ENCODE data around the gene PHETA2. TPM values are rescaled to one million over a fixed set of nuclear protein-coding genes. Genes with fewer than 3 reads are reported as not detected.
A peak's percentile ranks its signal among the peaks of the same experiment; 100 is the strongest.
"Not testable (repeated sequence)": the region's sequence is repeated elsewhere in the genome, so short reads cannot be mapped to it uniquely, and the experiment has no call there.

Gene PHETA2
- total RNA-seq, 1 experiment from 2014 or later = 5.1 TPM

- DNase-seq (ENCODE audit: low spot score) = no peak
These were observed 4.1 kb upstream of the PHETA2 start for GRCh38 chr22:42069801-42070516.

DNA sequence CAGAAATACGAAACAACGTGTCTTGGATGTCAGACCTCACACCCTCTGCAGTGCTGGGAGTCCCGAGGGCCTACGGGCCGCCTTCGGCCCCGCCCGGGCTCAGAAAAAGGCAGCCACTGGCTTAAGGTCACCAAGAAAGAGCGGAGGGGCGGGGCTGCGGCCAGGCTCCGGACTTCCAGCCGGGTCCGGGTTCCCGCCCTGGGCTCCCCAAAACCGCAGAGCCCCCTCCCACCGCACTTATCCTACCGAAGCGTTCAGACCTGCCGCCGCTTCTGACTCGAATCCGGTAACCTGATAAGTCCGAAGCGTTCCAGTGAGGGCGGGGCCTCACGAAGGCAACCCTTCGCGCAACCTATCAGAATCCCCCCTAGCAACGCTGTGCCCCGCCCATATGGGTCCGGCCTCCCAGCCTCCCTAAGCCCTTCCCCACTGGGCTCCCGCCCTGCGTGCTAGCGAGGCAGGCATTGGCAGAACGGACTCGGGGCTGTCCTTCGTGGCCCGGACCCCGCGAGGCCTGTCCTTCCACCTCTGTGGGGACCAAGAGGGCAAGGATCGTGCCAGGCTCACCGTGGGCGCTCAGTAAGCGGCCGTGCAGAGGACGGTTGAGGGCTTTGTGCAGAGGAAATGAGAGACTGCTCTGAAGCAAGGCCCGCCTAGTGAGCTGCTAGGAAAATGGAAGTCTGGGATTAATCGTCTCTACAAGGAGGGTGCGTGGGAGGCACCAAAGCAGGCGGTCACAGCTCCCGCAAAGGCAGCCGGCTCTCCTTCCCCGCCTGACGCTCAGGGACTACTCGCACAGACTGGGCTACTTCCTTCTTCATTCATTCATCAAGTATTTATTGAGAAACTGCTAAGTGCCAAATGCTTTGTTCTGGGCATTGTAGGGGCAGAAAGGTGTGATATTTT, 3.3 kb upstream of the PHETA2 start, which contains the start of gene NAGA:
Gene NAGA, minus strand, starts transcription at position 296 of the 906 bp plus-strand sequence. CDS start 515 bp downstream, outside the sequence.
- DNase-seq (ENCODE audit: low spot score) = peak; percentile 92

DNA sequence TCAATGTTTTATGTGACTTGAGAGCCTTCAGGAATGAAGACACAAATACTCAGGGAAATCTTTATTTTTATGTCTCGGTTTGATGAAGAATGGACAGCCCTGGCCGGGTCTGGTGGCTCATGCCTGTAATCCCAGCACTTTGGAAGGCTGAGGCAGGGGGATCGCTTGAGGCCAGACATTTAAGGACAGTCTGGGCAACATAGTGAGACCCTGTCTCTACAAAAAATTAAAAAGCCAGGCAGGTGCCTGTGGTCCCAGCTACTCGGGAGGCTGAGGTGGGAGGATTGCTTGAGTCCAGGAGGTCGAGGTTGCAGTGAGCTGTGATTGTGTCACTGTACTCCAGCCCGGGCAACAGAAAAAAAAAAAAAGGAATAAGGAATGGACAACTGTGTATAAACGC, 2.5 kb upstream of the PHETA2 start:
- not testable (repeated sequence) for DNase-seq (ENCODE audit: low spot score)

- peak; percentile 14 for DNase-seq (ENCODE audit: low spot score)
These were observed 1.3 kb upstream of the PHETA2 start for GRCh38 chr22:42072606-42073330.

DNA sequence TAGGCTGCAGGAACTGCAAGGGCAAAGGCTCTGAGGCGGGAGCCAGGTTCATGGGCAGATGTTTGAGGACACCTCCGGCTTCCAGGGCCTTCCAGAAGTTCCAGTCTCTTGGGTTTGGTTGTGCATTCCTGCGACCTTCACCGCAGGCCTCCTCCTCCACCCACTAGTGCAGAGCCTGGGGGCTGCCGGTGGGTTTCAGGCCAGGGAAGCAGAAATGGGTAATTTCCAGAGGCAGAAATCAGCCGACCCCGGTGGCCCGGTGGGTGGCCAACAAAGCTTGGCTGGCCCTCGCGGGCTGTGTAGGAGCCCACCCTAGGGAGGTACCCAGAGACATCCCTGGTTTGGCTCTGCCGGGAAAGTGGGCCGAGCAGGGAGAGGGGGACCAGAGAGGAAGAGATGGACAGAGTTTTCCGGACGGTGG, 417 bp upstream of the PHETA2 start:
- DNase-seq (ENCODE audit: low spot score) = no peak

DNA sequence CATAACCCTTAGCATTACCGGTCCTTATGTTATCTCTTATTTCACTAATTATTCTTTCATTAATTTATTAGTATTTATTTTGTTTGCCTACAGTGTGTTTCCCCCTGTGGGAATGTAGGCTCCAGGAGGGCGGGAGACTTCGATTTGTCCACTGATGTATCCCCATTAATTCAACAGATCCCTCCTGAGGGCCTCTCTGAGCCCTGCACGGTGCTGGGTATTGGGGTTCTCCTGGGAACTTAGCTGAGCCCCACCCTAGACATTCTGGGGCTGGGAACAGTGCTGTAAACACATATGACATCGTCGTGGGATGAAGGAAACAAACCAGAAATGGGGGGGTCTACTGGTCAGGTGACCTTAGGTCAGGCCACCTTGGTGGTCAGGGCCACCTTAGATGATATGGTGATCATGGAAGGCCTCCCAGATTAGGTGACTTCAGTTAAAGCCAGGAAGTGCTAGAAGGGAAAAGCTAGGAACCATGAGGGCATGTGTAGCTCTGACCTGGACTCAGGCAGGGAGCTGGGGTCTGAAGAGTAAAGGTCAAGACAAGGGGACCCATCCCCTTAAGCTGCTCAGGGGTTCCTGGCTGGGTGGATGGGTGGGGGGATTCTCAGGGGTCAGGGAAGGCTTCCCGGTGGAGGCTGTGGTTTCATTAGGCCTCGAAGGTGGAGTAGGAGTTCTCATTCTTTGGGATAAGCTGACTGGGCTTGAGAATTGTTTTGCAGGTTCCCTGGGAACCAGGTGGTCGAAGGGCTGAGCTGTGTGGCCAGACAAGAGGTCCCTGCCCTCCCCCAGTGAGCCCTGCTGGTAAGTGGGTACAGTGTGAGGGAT, 1.0 kb downstream of the PHETA2 start:
- no peak for DNase-seq (ENCODE audit: low spot score)

GRCh38 chr22:42076764-42077485, 2.9 kb downstream of the PHETA2 start:
- no peak for DNase-seq (ENCODE audit: low spot score)

DNA sequence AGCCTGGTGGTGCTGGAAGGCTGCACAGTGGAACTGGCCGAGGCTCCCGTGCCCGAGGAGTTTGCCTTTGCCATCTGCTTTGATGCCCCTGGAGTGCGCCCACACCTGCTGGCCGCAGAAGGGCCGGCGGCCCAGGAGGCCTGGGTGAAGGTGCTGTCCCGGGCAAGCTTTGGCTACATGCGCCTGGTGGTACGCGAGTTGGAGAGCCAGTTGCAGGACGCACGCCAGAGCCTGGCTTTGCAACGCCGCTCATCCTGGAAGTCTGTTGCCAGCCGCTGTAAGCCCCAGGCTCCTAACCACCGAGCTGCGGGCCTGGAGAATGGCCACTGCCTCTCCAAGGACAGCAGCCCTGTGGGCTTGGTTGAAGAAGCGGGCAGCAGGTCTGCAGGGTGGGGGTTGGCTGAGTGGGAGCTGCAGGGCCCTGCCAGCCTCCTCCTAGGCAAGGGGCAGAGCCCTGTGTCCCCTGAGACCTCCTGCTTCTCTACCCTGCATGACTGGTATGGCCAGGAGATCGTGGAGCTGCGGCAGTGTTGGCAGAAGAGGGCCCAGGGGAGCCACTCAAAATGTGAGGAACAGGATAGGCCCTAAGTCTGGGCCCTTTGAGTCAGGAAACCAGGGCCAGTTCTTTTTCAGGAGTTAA, 3.6 kb downstream of the PHETA2 start:
- no peak for DNase-seq (ENCODE audit: low spot score)

DNA sequence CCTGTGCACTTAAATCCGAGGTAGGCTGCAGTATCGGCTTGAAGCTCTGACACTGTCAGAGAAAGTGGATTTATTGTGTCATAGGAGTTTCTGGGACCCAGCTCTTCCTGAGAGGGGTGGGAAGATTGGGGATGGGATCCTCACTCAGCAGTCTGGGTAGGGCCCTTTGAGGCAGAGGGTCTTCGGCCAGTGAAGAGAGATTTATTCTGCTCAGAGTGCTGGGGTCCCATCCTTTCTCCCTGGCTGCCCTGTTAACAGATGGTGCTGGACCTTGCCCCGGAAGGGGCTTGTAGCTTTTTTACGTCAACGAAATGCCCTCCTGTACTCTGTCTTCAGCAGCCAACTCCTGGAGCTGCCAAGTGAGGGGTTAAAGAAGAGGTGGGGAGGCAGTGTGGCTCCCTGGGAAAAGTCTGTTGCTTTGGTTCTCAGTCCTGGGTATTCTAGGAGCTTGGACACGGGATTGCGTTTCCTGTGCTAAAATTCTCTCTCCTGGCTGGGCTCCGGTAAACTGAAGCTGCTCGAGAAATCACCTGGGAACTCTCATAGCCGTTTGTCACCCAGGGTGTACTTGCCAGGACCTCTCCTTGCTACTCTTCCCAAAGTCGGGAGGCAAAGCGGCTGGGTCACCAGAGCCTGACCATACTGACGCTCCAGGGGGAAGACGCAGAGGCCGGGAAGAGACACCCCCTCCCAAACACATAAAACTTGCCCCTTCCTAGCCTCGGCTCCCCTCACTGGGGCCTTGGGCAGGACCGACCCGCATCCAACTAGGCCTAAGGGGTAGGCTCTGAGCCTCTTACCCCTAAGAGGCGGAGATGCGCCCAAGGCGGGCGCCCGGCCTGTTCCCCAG, 4.6 kb downstream of the PHETA2 start:
- no peak for DNase-seq (ENCODE audit: low spot score)

- peak; percentile 93 for DNase-seq (ENCODE audit: low spot score)
These were observed 5.5 kb downstream of the PHETA2 start, which contains the start of gene SMDT1 for GRCh38 chr22:42079319-42080251. Gene SMDT1, plus strand, starts transcription at chr22:42079700. Its CDS starts 69 bp downstream, at chr22:42079769.

GRCh38 chr22:42080287-42080686, 6.2 kb downstream of the PHETA2 start:
- peak; percentile 39 for DNase-seq (ENCODE audit: low spot score)

DNA sequence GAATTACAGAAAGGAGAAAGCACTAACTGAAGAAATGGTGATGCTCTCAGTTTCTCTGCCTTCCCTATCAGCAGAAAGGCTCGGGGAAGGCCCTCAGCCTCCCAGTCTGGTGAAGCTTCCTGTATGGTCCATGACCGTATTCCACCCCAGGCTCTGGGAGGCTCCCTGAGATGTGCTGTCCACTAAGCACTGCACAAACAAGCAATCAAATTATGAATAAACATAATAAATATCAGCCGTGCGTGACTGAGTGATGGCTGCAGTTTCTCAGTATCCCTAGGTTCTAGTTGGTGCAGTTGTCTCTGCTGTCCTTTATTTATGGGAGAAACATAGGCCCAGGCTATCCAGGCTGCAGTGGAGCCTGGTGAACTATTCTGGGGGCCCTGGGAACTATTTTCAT, 9.1 kb downstream of the PHETA2 start:
- DNase-seq (ENCODE audit: low spot score) = no peak

DNA sequence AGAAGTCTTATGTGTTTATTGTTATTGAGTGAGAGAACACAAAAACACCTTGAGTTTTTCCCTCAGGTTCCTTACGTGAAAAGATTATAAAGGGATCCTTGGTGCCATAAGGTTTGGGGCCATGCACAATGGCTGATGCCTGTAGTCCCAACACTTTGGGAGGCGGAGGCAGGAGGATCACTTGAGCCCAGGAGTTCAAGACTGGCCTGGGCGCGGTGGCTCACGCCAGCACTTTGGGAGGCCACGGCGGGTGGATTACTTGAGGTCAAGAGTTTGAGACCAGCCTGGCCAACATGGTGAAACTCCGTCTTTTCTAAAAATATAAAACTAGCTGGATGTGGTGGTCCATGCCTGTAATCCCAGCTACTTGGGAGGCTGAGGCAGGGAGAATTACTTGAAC, 10.8 kb downstream of the PHETA2 start:
- no peak for DNase-seq (ENCODE audit: low spot score)

DNA sequence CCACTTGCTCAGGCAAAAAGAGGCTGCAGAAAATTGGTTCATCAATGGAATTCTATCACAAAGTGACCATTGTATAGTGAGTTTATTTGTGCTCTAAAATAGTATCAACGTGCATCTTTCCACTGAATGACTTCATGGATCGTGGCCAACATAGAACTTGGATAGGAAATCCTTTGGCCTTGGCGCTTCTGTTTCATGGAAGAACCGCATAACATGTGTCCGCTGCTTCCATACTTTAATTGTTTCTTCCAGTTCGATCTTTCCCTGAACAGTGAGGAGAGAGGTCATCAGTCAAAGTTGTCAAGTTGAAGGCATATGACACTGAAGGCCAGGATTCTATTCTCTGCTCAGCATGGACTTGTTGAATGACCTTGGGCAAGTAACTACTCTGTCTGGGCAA, 12.0 kb downstream of the PHETA2 start:
- DNase-seq (ENCODE audit: low spot score) = no peak

DNA sequence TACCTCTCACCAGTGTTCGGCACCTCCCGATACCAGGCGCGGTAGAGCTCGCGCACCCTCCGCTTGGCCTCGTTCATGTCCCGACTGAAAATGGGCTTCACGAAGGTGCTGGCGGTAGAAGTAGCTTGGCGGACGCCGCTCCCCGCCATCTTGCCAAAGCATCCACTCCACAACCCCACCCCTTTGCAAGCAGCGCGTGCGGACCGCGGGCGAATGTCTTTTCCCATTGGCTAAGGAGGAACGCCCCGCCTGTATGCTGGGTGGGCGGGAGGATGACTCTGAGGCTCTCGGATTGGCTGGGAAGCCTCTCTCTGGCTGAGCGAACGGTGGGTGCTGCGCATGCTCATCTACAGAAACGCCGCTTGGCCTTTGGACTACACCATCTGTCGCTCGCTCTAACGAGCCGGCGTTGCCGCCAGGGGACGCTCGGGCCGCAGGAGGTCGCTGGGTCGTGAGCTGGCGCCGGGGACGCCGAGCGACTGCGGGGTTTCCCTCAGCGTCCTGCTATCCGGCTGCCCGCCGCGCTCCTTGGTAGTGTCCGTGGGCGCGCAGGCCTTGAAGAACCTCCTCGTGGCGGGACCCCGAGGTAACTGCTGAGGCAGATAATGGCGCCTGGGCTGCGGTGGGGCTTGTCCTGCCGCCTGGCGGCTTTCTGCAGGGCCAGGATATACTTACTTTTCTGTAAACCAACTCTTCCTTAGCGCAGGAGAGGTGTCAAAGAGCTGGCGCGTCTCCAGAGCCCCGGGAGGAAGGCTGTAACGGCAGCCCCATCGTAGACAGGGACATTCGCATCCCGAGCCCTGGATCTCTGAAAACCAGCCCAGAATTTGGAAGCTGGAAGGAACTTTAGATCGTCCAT, 16.8 kb downstream of the PHETA2 start, which contains the start of gene NDUFA6:
Gene NDUFA6, minus strand, starts transcription at position 177 of the 859 bp plus-strand sequence. Its CDS starts 28 bp downstream, at position 149.
- DNase-seq (ENCODE audit: low spot score) = peak; percentile 97

GRCh38 chr22:42091455-42091782, 17.4 kb downstream of the PHETA2 start:
- no peak for DNase-seq (ENCODE audit: low spot score)

DNA sequence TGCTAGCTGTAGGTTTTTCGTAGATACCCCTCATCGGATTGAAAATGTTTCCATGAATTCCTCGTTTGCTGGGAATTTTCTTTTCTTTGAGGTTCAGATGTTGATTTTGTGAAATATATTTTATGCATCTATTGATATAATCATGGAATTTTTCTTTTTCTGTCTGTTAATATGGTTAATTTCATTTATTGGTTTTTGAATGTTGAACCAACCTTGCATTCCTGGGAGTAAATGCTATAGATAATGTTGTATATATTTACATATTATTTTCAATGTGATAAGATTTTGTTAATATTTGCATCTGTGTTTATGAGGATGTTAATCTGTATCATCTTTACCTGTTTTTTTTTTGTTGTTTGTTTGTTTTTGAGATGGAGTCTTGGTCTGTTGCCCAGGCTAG, 27.2 kb downstream of the PHETA2 start:
- DNase-seq (ENCODE audit: low spot score) = no peak

Measured in HT-29 (cell line).